GM18868 (cell line): ENCODE measurements around the gene GCSH.
A peak's percentile ranks its signal among the peaks of the same experiment; 100 is the strongest.

Experiments
- ATAC-seq: cut with Tn5 transposase; IDR thresholded peaks from one replicate; pipeline ENCODE4 v1.9.1; 2021; ENCODE audit warnings: mild to moderate bottlenecking, moderate library complexity; ENCODE audit not compliant: unreplicated experiment

The GCSH gene

DNA sequence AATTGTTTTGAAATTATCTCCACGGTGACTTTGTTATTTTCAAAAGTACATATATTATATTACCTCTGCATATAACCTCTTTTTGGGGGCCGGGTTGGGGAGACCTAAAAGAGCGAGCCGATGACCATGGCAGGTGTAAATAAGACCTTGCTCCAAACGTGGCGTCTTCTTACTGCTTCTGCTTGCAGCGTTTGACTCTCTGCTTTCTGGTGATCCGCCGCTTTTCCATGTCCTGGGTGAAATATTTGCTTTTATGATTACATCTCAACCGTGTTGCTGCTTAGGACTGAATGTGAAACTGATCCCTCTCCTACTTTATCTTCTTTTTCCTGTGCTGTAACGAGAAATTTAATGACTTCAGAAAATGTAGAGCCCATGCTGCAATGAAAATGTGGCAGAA is 42.4 kb downstream of the GCSH start:
- ATAC-seq, result no peak

DNA sequence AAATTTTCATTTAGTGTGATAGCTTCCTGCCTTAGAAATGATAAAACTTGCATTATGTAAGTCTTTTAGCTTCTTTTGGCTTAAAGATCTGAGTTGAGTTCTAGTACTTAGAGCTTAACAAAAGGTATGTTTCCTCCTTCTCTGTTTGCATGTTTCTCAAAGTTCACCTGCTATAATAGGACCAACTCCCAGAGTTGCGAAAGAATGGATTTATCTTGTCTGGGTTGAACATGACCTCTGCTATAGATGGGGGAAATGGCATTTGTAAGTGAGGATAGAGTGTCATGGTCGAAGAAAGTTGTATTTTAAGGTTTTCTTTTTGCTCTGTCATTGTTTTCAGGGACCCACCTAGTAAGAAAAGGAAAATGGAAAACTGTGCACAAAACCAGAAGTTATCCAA is 53.4 kb downstream of the GCSH start:
- no peak for ATAC-seq

DNA sequence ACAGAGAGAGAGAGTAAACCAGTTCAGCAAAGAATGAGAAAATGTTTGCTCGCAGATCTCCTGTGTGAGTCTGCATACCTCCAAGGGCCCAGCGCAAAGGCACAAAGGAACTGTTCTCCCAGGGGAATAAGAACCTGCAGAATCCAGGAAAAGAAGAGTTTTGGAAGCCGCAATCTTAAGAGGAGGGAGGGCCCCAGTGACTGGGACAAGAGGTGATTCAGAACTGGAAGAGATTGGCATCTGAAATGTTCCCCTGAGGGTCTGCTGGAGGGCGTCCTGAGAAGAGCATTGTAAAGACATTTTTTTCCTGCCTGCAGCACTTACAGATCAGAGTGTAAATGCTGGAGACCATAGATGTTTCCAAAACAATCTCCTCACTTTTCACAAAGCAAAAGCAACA is 54.5 kb downstream of the GCSH start:
- no peak for ATAC-seq

DNA sequence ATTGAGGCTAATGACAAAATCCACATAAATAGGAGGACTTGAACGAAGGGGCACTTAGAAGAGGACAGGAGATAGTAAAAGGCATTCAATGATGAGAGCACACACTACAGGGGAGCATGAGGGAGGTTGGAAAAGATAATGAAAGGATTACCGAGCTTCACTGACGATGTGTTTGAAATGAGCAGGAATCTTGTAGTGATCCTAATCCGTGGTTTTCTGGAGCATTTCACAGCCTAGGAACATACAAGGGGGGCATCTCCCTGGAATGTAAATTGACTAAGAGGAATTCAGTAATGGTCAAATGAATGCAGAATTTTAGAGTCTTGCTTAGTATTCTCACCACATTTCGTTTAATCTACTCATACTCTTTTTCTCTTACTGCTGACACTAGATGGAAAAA is 55.4 kb downstream of the GCSH start:
- ATAC-seq, result no peak

DNA sequence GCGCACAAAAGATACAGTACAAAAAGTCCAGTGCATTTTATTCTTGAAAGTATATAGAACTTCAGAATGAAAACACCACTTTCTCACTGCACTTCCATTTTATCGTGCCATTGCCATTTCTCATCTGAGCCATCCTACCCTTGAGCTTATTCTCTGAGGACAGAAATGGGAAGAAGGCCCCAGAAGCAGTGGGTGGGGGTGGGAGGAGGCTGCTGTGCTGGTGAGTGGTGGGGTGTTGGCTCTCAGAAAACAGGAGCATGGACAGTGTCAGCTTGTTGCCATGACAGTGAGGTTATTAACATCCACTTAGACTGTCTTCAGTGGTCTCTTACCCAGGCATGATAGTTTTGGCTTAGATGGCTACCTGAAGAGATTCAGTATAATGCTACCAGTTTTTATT is 56.1 kb downstream of the GCSH start:
- ATAC-seq, result no peak

DNA sequence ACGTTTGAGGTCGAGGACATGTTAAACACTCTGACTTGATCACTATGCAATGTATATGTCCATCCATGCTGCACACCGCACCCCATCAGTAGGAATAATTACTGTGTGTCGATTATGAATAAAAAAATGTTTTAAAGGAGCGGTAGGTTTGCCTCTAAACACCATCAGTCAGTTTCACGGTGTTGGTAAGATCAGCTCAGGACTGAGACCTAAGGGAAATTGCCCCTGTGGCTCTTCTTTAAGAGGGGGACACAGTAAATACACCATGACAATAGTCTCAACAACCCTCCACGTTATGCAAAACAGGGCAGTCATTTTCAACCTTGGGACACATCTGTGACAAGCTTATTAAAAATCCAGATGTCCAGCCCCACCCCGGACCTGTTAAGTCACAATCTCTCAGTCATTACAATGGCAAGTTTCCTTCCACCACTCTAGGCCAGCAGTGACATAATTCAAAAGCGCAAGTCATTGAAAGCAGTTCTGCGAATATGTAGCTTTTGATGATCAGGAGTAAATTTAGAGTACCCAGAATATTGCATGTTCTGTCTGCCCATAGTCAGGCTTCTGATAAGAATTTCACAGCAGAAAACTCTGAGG is 59.3 kb downstream of the GCSH start:
- ATAC-seq, result no peak

DNA sequence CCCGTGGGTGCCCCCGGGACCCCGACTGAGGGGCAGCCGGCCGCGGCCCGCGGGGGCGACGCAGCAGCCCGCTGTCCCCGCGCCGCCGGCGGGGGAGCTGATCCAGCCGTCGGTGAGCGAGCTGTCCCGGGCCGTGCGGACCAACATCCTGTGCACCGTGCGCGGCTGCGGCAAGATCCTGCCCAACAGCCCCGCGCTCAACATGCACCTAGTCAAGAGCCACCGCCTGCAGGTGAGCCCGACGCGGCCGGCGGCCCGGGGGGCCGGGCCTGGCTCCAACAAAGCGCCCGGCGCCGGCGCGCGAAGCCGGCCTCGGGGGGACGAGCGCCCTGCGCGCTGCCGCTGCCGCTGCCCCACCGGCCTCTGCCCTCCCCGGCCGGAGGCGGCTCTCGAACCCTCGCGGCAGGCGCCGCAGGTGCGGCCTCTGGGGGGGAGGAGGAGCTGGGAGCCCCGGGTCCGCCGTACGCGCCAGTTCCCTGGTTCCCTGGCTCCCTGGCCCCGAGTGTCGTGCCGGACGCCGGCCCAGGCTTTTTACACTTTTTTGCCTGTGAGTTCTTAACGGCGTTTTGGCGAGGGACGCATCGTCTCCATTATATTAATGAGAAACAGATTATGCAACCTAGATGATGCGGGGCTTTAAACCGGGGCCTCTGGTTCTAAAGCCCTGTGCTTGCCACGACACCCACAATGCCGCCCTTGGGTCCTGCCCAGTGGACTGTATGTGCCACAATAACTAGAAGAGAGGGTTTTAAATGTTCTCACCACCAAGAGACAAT is 60.0 kb downstream of the GCSH start:
- ATAC-seq, result peak; percentile 55

DNA sequence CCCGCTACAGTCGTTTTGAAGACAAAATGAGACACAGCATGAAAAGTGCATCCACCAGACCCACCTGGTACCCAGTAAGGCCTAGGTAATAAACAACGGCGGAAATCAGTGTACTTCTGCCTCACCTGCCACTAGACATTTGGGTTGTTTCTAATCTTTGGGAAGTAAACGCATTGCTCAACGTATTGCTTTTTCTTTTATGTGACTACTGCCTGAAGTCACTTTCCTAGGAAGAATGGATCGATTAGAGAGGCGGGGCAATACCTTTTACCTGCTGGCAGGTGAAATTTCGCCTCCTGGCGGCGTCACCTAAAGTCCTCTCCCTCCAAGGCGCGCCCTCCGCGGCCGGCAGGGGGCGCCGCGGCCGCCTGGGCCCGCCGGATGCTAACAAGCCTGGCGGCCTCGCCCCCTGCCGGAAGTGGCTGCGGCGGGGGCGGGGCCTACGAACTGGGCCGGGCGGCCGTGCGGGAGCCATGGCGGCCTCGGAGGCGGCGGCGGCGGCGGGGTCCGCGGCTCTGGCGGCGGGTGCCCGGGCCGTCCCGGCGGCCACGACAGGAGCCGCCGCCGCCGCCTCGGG is 60.7 kb downstream of the GCSH start, which contains the start of gene ATMIN:
Gene ATMIN, plus strand, starts transcription at position 445 of the 577 bp plus-strand sequence. Its CDS starts 29 bp downstream, at position 474.
- ATAC-seq, result peak; percentile 94
